Erythroblast (primary cell): ENCODE data around the gene PAPSS1.

Experiments used
- GATA1 ChIP-seq: IDR thresholded peaks from 2 replicates; pipeline ENCODE4 v1.6.1; 2011; ENCODE audit warnings: low read depth, mild to moderate bottlenecking, control low read depth, low read length, moderate library complexity
- POLR2A ChIP-seq: IDR thresholded peaks from 2 replicates; pipeline ENCODE4 v1.6.1; 2011; ENCODE audit warnings: mild to moderate bottlenecking, low read length

- TF ChIP-seq POLR2A (no peak), GATA1 (no peak)
Measured at GRCh38 chr4:107737450-107737849, 17.4 kb upstream of the PAPSS1 start.
